SK-N-MC (cell line): ENCODE results near the gene RASSF1.
A peak's percentile ranks its signal among the peaks of the same experiment; 100 is the strongest.

ENCODE experiments used
- DNase-seq: peaks from one replicate; pipeline ENCODE4 v3.0.0-alpha.2; 2011; ENCODE audit warnings: low read depth, low spot score
- H3K27ac ChIP-seq: fragments of 200-600 bp; sonication (generic); 2 replicates; pipeline ENCODE4 v1.5.1; 2016; ENCODE audit warnings: mixed run types
- H3K36me3 ChIP-seq: fragments of 200-600 bp; sonication (generic); 2 replicates; pipeline ENCODE4 v1.6.1; 2017; ENCODE audit warnings: antibody characterized with exemption, low read length, mixed read lengths; ENCODE audit not compliant: insufficient read depth
- H3K4me3 ChIP-seq: fragments of 200-600 bp; sonication (generic); 2 replicates; pipeline ENCODE4 v1.5.1; 2016
- H3K9ac ChIP-seq: fragments of 200-600 bp; sonication (generic); 2 replicates; pipeline ENCODE4 v1.8.0; 2017; ENCODE audit warnings: mixed run types, mixed read lengths; ENCODE audit not compliant: insufficient read length
- H3K9me3 ChIP-seq: fragments of 200-600 bp; sonication (generic); 2 replicates; pipeline ENCODE4 v1.6.1; 2017; ENCODE audit warnings: low read depth, mild to moderate bottlenecking, antibody characterized with exemption, low read length, moderate library complexity, mixed read lengths
- EZH2 ChIP-seq: fragments of 200-600 bp; sonication (generic); IDR thresholded peaks from one replicate; pipeline ENCODE4 v1.6.1; 2017; ENCODE audit warnings: antibody characterized with exemption
- FOXP2 ChIP-seq: optimal IDR thresholded peaks from 2 replicates; pipeline ENCODE3; 2011; ENCODE audit warnings: mild to moderate bottlenecking, moderate library complexity; ENCODE audit not compliant: insufficient read depth; ENCODE audit errors: extremely low read length, control extremely low read depth
- POLR2AphosphoS5 ChIP-seq: IDR thresholded peaks from 2 replicates; pipeline ENCODE4 v1.6.1; 2012; ENCODE audit warnings: mild to moderate bottlenecking, low read depth, low read length, borderline replicate concordance

Gene RASSF1

DNA sequence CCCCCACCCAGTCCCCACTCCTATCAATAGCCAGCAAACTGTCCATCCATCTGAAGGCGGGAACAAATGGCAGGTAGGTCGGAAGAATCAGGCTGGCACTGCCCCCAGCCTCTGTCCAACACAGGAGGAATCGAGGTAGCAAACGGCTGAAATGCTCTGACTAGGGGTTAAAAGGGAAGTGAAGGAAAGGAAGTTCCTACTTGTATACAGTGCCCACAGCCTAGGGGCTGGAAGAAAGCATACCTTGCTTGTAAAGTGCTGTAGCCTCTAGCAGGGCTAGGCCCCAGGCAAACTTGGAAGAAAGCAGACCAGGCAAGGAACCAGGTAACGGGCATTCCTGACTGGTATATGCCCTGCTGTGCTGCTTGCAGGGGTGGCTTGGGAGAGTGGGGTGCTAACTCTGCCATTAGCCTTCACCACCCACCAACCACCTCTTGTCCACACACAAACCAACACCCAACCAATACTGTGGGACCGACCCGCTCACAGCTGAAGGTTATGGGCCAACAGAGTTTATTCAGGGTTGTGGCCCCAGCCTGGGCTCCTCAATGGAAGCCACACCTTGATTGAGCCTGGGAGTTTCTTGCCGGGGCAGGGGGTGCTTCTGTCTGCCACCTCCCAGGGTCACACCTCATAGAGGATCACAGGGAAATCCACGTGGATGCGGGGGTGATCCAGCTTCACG lies 15.0 kb downstream of the RASSF1 start:
- DNase-seq, result no peak
- TF ChIP-seq EZH2, result no peak
- TF ChIP-seq FOXP2, result no peak
- no peak for TF ChIP-seq POLR2AphosphoS5

DNA sequence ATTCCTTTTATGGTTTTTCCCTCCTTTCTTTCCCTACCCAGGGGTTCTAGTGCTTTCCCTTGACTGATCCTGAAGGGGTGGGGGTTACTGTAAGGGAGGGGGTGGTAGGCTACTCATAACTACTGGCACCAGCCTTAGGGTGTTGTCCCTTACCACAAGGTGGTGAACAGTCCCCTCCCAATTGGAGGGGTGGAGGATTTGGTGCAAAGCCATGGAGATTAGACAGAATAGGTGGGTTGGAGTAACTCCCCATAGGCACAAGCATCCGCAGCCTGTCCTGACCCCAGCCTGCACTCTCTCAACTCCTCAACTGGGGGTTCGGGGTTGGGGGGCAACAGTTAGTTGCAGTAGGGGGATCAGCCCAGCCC lies 15.5 kb downstream of the RASSF1 start:
- no peak for TF ChIP-seq FOXP2
- Histone ChIP-seq H3K9me3 (no peaks in the 10 kb centered on the region), H3K4me3 (no peak overlapping the region), H3K9ac (no peak overlapping the region), H3K27ac (no peak overlapping the region), H3K36me3 (no peaks in the 10 kb centered on the region; the same call in 1 of the 2 replicates)
- DNase-seq, result no peak

More for the DNA sequence above, 15.0 kb downstream of the RASSF1 start:
- Histone ChIP-seq H3K9ac (no peak overlapping the region), H3K4me3 (no peak overlapping the region), H3K27ac (no peak overlapping the region), H3K9me3 (no peaks in the 10 kb centered on the region), H3K36me3 (peaks cover 3% of the 10 kb centered on the region; the same call in 1 of the 2 replicates)

DNA sequence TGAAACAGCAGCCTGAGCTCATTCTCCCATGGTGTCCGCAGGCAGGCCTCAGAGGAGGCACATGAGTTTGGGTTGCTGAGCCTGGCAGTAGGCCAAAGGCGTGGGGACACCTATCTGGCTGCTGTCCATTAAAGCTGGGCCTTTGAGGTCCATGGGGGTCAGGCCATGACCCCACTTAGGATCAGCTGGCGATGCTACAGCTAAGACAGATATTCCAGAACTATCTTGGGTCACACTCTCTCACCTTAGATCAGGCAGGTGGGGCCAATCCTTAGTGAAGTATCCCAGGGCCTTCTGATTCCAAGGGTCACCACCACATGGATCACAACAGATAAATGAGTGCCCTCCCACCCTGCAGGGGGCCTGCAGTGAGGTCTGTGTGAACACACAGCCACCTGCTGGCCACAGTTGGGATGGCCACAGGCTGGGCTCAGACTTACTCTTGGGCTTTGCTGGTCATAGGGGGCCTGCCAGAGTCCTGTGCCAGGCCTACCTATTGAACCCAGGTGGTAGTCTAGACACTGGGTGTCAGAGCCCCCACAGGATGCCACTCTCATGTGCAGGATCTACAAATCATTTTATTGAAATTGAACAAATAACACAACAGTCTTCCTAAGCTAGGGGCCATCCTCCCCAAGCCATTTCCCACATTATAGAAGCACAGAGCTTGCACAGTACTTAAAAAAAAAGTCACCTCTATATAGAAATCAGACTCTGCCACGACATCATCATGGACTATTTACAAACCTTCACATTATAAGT lies 16.1 kb downstream of the RASSF1 start:
- Histone ChIP-seq H3K9me3 (no peaks in the 10 kb centered on the region), H3K9ac (no peak overlapping the region), H3K27ac (no peak overlapping the region), H3K36me3 (peaks cover under 1% of the 10 kb centered on the region; the same call in 1 of the 2 replicates), H3K4me3 (no peak overlapping the region)
- no peak for DNase-seq
- TF ChIP-seq POLR2AphosphoS5, result no peak
- no peak for TF ChIP-seq EZH2
- no peak for TF ChIP-seq FOXP2

DNA sequence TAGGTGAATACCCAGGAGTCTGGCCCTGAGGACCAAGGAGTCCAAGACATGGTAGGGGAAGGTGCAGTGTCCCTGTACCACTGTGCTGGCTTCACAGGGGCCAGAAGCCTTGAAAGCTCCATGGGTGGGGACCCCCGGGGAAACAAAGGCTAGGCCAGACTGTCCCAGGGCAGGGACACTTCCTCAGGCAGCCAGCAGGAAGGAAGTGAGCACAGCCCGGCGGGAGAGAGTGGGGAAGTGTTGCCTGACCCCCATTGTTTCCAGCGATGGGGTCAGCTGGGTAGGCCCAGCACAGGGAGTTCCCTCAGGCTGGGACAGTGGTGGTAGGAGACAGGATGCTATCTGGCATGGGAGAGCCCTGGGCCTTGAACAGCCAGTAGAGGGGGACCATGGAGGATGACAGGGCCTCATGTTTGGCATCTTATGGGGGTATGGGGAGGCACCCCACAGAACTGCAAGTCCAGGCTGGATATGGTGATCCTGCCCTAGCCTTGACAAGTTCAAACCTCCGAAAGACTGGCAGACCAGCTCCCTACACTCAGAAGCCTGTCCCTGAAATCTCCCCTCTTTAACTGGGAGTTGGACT lies 16.9 kb downstream of the RASSF1 start:
- H3K4me3 ChIP-seq, result no peak overlapping the region
- no peaks in the 10 kb centered on the region for H3K9me3 ChIP-seq
- DNase-seq, result no peak
- H3K9ac ChIP-seq, result no peak overlapping the region
- TF ChIP-seq POLR2AphosphoS5 (no peak), FOXP2 (no peak), EZH2 (no peak)
- H3K27ac ChIP-seq, result no peak overlapping the region
- peaks cover 9% of the 10 kb centered on the region; the same call in 1 of the 2 replicates for H3K36me3 ChIP-seq

DNA sequence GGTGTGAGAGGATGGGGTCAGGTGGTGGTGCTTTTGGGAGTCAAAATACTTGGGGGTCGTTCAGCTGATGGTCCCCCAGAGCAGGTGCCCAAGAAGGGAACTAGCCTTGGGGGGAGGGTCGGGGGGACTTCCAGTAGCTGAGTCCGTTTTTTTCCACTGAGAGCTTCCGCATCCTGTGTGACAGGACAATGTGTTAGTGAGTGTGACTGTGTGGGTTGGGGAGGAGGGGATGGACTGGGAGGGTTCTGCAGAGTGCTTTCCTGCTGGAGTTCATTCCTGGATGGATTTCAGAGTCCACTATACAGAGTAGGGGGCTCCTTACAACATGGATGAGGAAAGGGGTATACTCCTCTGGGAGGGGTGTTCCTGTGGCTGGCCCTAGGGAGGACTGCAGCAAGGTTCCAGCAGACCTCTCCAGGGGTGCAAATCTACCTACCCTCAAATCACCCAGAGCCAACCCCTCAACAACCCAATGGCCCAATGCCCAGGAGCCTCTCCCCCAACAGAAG lies 17.5 kb downstream of the RASSF1 start:
- Histone ChIP-seq H3K27ac (no peak overlapping the region), H3K36me3 (peaks cover 14% of the 10 kb centered on the region; the same call in 1 of the 2 replicates), H3K9me3 (no peaks in the 10 kb centered on the region), H3K9ac (no peak overlapping the region), H3K4me3 (no peak overlapping the region)
- TF ChIP-seq FOXP2 (no peak), POLR2AphosphoS5 (no peak), EZH2 (no peak)
- DNase-seq, result no peak

DNA sequence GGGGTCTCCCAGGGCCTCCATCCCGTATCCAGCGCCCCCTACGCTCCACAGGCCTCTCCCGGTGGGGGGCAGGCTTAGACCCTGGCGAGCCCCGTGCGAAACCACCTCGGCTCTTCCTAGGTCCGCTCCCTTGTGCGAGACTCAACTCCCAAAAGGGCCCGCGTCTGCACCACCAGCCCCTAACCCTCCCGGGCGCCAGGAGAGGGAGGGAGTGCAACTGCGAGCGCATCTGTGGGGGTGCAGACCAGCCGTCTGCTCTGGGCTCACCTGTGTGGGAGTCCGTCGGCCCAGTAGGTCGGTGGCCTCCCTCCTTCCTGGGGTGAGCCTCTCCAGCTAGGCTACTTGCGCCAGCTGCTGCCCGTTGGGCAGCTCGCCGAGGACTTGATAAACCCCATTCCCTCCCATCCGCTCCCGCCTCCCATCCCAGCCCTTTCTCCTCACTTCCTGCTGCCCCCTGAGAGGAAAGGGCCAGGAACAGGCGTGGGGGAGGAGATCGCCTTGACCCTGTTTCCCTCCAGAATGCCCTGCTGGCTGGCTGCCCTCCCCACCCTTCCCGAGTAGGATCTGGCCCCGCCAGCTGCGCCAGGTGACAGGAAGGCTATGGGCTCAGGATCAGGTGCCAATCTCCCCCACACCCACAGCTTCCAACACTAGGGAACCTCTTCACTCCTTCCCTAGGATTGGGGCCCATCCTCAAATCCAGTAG lies 18.1 kb downstream of the RASSF1 start, which contains the start of gene HYAL2:
TSS of gene HYAL2 (minus strand) at position 360 of the 706 bp plus-strand sequence. CDS start 2,256 bp downstream, outside the sequence.
- peak within 1 kb of the TSS; percentile 95 for H3K27ac ChIP-seq
- DNase-seq, result no peak
- no peaks in the 10 kb centered on the region for H3K9me3 ChIP-seq
- H3K36me3 ChIP-seq, result peaks cover 15% of the 10 kb centered on the region; the same call in 1 of the 2 replicates
- peak within 1 kb of the TSS; percentile 83 for H3K4me3 ChIP-seq
- TF ChIP-seq POLR2AphosphoS5, result no peak
- H3K9ac ChIP-seq, result peak within 1 kb of the TSS; percentile 97

DNA sequence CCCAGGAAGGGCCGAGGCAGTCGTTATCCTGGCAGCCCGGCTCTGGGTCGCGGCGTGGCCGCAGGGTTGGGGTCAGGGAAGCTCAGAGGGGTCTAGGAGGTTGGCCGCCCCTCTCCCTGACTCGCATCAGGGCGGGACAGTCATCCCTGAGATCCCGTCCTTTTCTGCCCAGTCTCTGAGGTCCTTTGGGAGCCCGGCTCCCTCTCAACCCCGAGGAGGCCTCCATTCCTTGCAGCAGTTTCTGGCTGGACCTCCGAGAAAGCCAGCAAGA lies 18.6 kb downstream of the RASSF1 start:
- H3K4me3 ChIP-seq, result peak overlapping the region; percentile 83
- no peak overlapping the region for H3K27ac ChIP-seq
- DNase-seq, result no peak
- H3K9ac ChIP-seq, result no peak overlapping the region
- no peak for TF ChIP-seq POLR2AphosphoS5
- no peak for TF ChIP-seq EZH2
- TF ChIP-seq FOXP2, result no peak
- no peaks in the 10 kb centered on the region for H3K9me3 ChIP-seq
- peaks cover 15% of the 10 kb centered on the region; the same call in 1 of the 2 replicates for H3K36me3 ChIP-seq
